HG03442 (cell line): ENCODE results near the gene SLC4A4.

Experiments
- ATAC-seq: cut with Tn5 transposase; IDR thresholded peaks from one replicate; pipeline ENCODE4 v1.9.1; 2021; ENCODE audit warnings: mild to moderate bottlenecking, moderate library complexity; ENCODE audit not compliant: unreplicated experiment

The SLC4A4 gene

GRCh38 chr4:71592793-71593192, 254.0 kb downstream of the SLC4A4 start:
- ATAC-seq: no peak

GRCh38 chr4:71593311-71593710, 254.5 kb downstream of the SLC4A4 start:
- ATAC-seq: no peak

GRCh38 chr4:71595576-71596108, 256.8 kb downstream of the SLC4A4 start:
- no peak for ATAC-seq

GRCh38 chr4:71599578-71599977, 260.8 kb downstream of the SLC4A4 start:
- no peak for ATAC-seq

- ATAC-seq: no peak
Measured at GRCh38 chr4:71602289-71602900, 263.6 kb downstream of the SLC4A4 start.

GRCh38 chr4:71604785-71605184, 266.0 kb downstream of the SLC4A4 start:
- peak; percentile 100 for ATAC-seq

GRCh38 chr4:71607109-71607508, 268.3 kb downstream of the SLC4A4 start:
- ATAC-seq: no peak

- ATAC-seq: no peak
Measured at GRCh38 chr4:71607780-71608677, 269.2 kb downstream of the SLC4A4 start.

- no peak for ATAC-seq
Measured at GRCh38 chr4:71608678-71609071, 269.9 kb downstream of the SLC4A4 start.

GRCh38 chr4:71609167-71609566, 270.3 kb downstream of the SLC4A4 start:
- no peak for ATAC-seq

- no peak for ATAC-seq
Measured at GRCh38 chr4:71609651-71610050, 270.8 kb downstream of the SLC4A4 start.

- ATAC-seq: no peak
Measured at GRCh38 chr4:71614621-71615020, 275.8 kb downstream of the SLC4A4 start.

- ATAC-seq: no peak
Measured at GRCh38 chr4:71616168-71616811, 277.5 kb downstream of the SLC4A4 start.
